Smooth muscle cell (in vitro differentiated cells): ENCODE measurements around the gene LYRM1. TPM values are rescaled to one million over a fixed set of nuclear protein-coding genes. Genes with fewer than 3 reads are reported as not detected.

Experiments
- DNase-seq: peaks from one replicate; lab custom pipeline; 2025; ENCODE audit not compliant: unreplicated experiment; lab: John Stamatoyannopoulos, UW
- H2AFZ ChIP-seq: fragments of 200-600 bp; sonication (generic); 2 replicates; pipeline ENCODE4 v1.6.0; 2016; ENCODE audit warnings: antibody characterized with exemption, low read depth, mild to moderate bottlenecking
- H3F3A ChIP-seq: fragments of 200-600 bp; sonication (generic); 2 replicates; pipeline ENCODE4 v1.6.0; 2017; ENCODE audit warnings: antibody characterized with exemption, low read depth
- H3K27ac ChIP-seq: fragments of 200-600 bp; sonication (generic); 2 replicates; pipeline ENCODE4 v1.5.1; 2016; ENCODE audit warnings: low read depth, mild to moderate bottlenecking
- H3K27me3 ChIP-seq: fragments of 200-600 bp; sonication (generic); 2 replicates; pipeline ENCODE4 v1.6.1; 2016; ENCODE audit warnings: low read depth, mild to moderate bottlenecking
- H3K36me3 ChIP-seq: fragments of 200-600 bp; sonication (generic); 2 replicates; pipeline ENCODE4 v1.5.1; 2016; ENCODE audit warnings: low read depth
- H3K4me1 ChIP-seq: fragments of 200-600 bp; sonication (generic); 2 replicates; pipeline ENCODE4 v1.5.1; 2016; ENCODE audit warnings: low read depth
- H3K4me2 ChIP-seq: fragments of 200-600 bp; sonication (generic); 2 replicates; pipeline ENCODE4 v1.6.0; 2016; ENCODE audit warnings: mild to moderate bottlenecking
- H3K4me3 ChIP-seq: fragments of 200-600 bp; sonication (generic); 2 replicates; pipeline ENCODE4 v1.5.1; 2016; ENCODE audit warnings: mild to moderate bottlenecking
- H3K79me2 ChIP-seq: fragments of 200-600 bp; sonication (generic); 2 replicates; pipeline ENCODE4 v1.6.0; 2016; ENCODE audit warnings: low read depth, mild to moderate bottlenecking
- H3K9ac ChIP-seq: fragments of 200-600 bp; sonication (generic); 2 replicates; pipeline ENCODE4 v1.6.0; 2016; ENCODE audit warnings: low read depth
- H3K9me3 ChIP-seq: fragments of 200-600 bp; sonication (generic); replicated peaks from 2 replicates; pipeline ENCODE4 v1.5.1; 2016; ENCODE audit warnings: low read depth
- H4K20me1 ChIP-seq: fragments of 200-600 bp; sonication (generic); 2 replicates; pipeline ENCODE4 v1.6.0; 2016; ENCODE audit warnings: low read depth
- WGBS: methylation state at CpG from one replicate; pipeline ENCODE4 v1.1.7; 2016; ENCODE audit warnings: low lambda C conversion rate; 5-methylcytosine and 5-hydroxymethylcytosine counted together
- polyA plus RNA-seq: library from polyadenylated mRNA; unstranded; fragments of >200 nt; fragmentation: Nextera tagmentation; extraction: Ambion mirVana; gene quantifications from 2 replicates; pipeline ENCODE4 v1.2.1, GENCODE V29; 2016
- total RNA-seq: library from RNA; depleted of rRNA; stranded (reverse); fragments of >200 nt; gene quantifications from 2 replicates; pipeline ENCODE4 v1.2.3, GENCODE V29; 2014
- TF ChIP-seq, protein P1 (sequence below): fragments of 200-600 bp; sonication (generic); IDR thresholded peaks from 2 replicates; pipeline ENCODE4 v1.5.1; 2017; ENCODE audit warnings: borderline replicate concordance, mild to moderate bottlenecking, antibody characterized with exemption; ENCODE audit not compliant: insufficient read depth, poor library complexity, severe bottlenecking

The LYRM1 gene
- total and polyA plus RNA-seq, 2 experiments from 2014 or later, result 10.2 to 15.3 TPM

DNA sequence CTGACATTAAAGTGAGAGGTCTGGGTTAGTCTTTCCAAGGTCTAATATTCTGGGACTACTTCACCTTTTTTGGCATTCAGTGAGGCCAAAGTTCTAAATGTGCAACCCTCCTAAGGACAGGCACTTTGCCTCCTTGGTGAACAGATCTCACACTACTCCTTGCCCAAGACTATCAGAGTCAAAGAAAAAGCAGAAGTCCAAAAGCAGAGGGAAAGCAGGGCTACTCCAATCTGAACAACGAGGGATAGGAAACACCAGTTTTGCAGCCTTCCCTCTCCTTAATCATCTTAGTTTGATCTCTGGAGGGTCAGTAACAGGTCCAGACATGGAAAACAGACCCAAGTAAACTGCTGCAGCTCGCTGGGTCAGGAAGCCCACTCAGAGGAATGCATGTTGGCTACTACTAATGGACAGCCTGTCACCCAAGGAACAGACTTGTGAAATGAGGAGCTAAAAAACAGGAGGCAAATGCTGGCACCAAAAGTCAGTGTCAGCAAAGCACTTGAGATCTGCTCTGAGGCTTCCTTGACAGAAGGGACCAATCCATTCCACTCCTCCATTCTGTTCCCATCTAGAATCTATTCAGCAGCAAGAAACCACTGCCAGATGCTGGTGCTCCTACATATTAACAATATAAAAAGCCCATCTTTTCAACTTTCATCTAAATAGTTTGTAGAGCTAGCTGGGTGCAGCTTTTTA, 30.3 kb upstream of the LYRM1 start:
- Histone ChIP-seq H3K36me3 (no peaks in the 10 kb centered on the region), H3K4me1 (peaks cover 38% of the 10 kb centered on the region), H3K4me3 (no peak overlapping the region), H4K20me1 (peaks cover 89% of the 10 kb centered on the region), H3K79me2 (peaks cover 79% of the 10 kb centered on the region), H3F3A (peaks cover 17% of the 10 kb centered on the region), H3K27me3 (no peaks in the 10 kb centered on the region), H3K9me3 (no peaks in the 10 kb centered on the region), H2AFZ (no peak overlapping the region), H3K9ac (no peak overlapping the region), H3K27ac (no peak overlapping the region), H3K4me2 (no peak overlapping the region)
- 48% methylated on average over 2 of the region's 2 CpGs for WGBS
- TF ChIP-seq, protein P1, sequence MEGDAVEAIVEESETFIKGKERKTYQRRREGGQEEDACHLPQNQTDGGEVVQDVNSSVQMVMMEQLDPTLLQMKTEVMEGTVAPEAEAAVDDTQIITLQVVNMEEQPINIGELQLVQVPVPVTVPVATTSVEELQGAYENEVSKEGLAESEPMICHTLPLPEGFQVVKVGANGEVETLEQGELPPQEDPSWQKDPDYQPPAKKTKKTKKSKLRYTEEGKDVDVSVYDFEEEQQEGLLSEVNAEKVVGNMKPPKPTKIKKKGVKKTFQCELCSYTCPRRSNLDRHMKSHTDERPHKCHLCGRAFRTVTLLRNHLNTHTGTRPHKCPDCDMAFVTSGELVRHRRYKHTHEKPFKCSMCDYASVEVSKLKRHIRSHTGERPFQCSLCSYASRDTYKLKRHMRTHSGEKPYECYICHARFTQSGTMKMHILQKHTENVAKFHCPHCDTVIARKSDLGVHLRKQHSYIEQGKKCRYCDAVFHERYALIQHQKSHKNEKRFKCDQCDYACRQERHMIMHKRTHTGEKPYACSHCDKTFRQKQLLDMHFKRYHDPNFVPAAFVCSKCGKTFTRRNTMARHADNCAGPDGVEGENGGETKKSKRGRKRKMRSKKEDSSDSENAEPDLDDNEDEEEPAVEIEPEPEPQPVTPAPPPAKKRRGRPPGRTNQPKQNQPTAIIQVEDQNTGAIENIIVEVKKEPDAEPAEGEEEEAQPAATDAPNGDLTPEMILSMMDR, result no peak
- no peak for DNase-seq

DNA sequence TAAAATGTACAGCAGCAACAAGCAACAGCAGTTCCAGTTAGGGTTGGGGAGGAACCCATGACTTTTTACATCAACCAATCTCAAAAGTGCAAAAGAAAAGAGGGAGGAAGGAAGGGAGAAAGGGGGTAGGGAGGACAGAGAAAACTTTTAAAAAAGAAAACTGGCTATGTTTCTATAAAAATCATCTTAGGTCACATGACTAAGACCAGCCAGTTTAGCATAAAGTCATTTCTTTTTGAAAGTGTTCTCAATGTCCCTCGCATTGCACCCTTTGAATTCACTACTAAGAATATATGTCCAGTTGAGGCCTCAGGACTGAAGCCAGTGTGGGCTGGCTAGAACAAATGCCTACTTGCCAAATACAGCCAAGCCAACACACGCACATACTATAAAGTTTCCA, 29.3 kb upstream of the LYRM1 start:
- no peak for DNase-seq
- Histone ChIP-seq H4K20me1 (peaks cover 99% of the 10 kb centered on the region), H3K27me3 (no peaks in the 10 kb centered on the region), H3K4me1 (peaks cover 28% of the 10 kb centered on the region), H3K36me3 (no peaks in the 10 kb centered on the region), H3K4me3 (no peak overlapping the region), H2AFZ (no peak overlapping the region), H3K4me2 (peak overlapping the region; percentile 56), H3K79me2 (peaks cover 89% of the 10 kb centered on the region), H3K27ac (no peak overlapping the region), H3F3A (peaks cover 10% of the 10 kb centered on the region), H3K9ac (no peak overlapping the region), H3K9me3 (no peaks in the 10 kb centered on the region)
- TF ChIP-seq, protein P1, result no peak
- WGBS, result 53% methylated on average over 2 of the region's 2 CpGs

GRCh38 chr16:20871941-20872815, 28.4 kb upstream of the LYRM1 start:
- Histone ChIP-seq H2AFZ (no peak overlapping the region), H3K27ac (peak overlapping the region; percentile 25), H3F3A (peaks cover 3% of the 10 kb centered on the region), H3K79me2 (peaks cover 91% of the 10 kb centered on the region), H3K4me2 (peak overlapping the region; percentile 56), H3K9me3 (no peaks in the 10 kb centered on the region), H3K4me3 (no peak overlapping the region), H3K27me3 (no peaks in the 10 kb centered on the region), H3K9ac (no peak overlapping the region), H3K4me1 (peaks cover 20% of the 10 kb centered on the region), H4K20me1 (peaks cover 98% of the 10 kb centered on the region), H3K36me3 (no peaks in the 10 kb centered on the region)
- WGBS, result 42% methylated on average over 9 of the region's 9 CpGs
- no peak for DNase-seq
- TF ChIP-seq, protein P1, result no peak
